CD4-positive, alpha-beta T cell treated with Interleukin-15 for 4 hours (primary cell): ENCODE results near the gene TSSK6.

Experiments
- DNase-seq: peaks from one replicate; pipeline ENCODE4 v3.0.0-alpha.2; 2020; ENCODE audit warnings: low spot score

TSSK6 gene

GRCh38 chr19:19530889-19531288 lies 15.5 kb upstream of the TSSK6 start:
- no peak for DNase-seq

- no peak for DNase-seq
Measured at GRCh38 chr19:19530423-19530804, 15.1 kb upstream of the TSSK6 start.

- no peak for DNase-seq
Measured at GRCh38 chr19:19529783-19530422, 14.6 kb upstream of the TSSK6 start.

GRCh38 chr19:19528721-19529490 lies 13.6 kb upstream of the TSSK6 start, which contains the start of gene YJEFN3:
Gene YJEFN3, plus strand, starts transcription at chr19:19528911. Its CDS starts 22 bp downstream, at chr19:19528933.
- DNase-seq, result no peak

- no peak for DNase-seq
Measured at GRCh38 chr19:19527674-19528625, 12.6 kb upstream of the TSSK6 start.

GRCh38 chr19:19527371-19527656 lies 12.0 kb upstream of the TSSK6 start:
- DNase-seq, result no peak

- DNase-seq, result no peak
Measured at GRCh38 chr19:19526581-19527370, 11.4 kb upstream of the TSSK6 start.

- no peak for DNase-seq
Measured at GRCh38 chr19:19525611-19526380, 10.4 kb upstream of the TSSK6 start.

- no peak for DNase-seq
Measured at GRCh38 chr19:19524053-19524452, 8.7 kb upstream of the TSSK6 start.

GRCh38 chr19:19523177-19523576 lies 7.8 kb upstream of the TSSK6 start:
- DNase-seq, result no peak

- no peak for DNase-seq
Measured at GRCh38 chr19:19520989-19521388, 5.6 kb upstream of the TSSK6 start.

- no peak for DNase-seq
Measured at GRCh38 chr19:19517235-19517619, 1.9 kb upstream of the TSSK6 start.

GRCh38 chr19:19515642-19516519 lies 533 bp upstream of the TSSK6 start, which contains the start of gene NDUFA13:
Gene NDUFA13, plus strand, starts transcription at chr19:19516225. Its CDS starts 14 bp downstream, at chr19:19516239.
- DNase-seq, result peak; percentile 95

GRCh38 chr19:19514215-19514657 lies 1.1 kb downstream of the TSSK6 start:
- DNase-seq, result no peak

GRCh38 chr19:19513682-19514081 lies 1.7 kb downstream of the TSSK6 start:
- DNase-seq, result no peak

GRCh38 chr19:19510432-19510831 lies 4.9 kb downstream of the TSSK6 start:
- DNase-seq, result no peak

GRCh38 chr19:19508217-19508616 lies 7.1 kb downstream of the TSSK6 start:
- DNase-seq, result no peak

GRCh38 chr19:19507354-19507753 lies 8.0 kb downstream of the TSSK6 start:
- DNase-seq, result no peak

GRCh38 chr19:19506592-19506991 lies 8.8 kb downstream of the TSSK6 start:
- no peak for DNase-seq
